GM19351 (cell line): ENCODE measurements around the gene PSMD3.
"Not testable (repeated sequence)": the region's sequence is repeated elsewhere in the genome, so short reads cannot be mapped to it uniquely, and the experiment has no call there.

Experiments used
- ATAC-seq: cut with Tn5 transposase; IDR thresholded peaks from one replicate; pipeline ENCODE4 v1.9.1; 2021; ENCODE audit warnings: mild to moderate bottlenecking, moderate library complexity; ENCODE audit not compliant: unreplicated experiment

The PSMD3 gene

GRCh38 chr17:39995438-39995837, 14.8 kb downstream of the PSMD3 start:
- no peak for ATAC-seq

- ATAC-seq = no peak
Observed at GRCh38 chr17:39996162-39996561, 15.6 kb downstream of the PSMD3 start.

- ATAC-seq = no peak
Observed at GRCh38 chr17:39996800-39997199, 16.2 kb downstream of the PSMD3 start.

GRCh38 chr17:39997543-39997942, 16.9 kb downstream of the PSMD3 start:
- no peak for ATAC-seq

- ATAC-seq = no peak
Observed at GRCh38 chr17:39999067-39999466, 18.5 kb downstream of the PSMD3 start.

GRCh38 chr17:40000161-40000560, 19.6 kb downstream of the PSMD3 start:
- no peak for ATAC-seq

GRCh38 chr17:40001335-40001734, 20.7 kb downstream of the PSMD3 start:
- ATAC-seq = not testable (repeated sequence)

- ATAC-seq = no peak
Observed at GRCh38 chr17:40004072-40004471, 23.5 kb downstream of the PSMD3 start.

GRCh38 chr17:40004712-40005111, 24.1 kb downstream of the PSMD3 start:
- no peak for ATAC-seq

GRCh38 chr17:40005520-40005919, 24.9 kb downstream of the PSMD3 start:
- no peak for ATAC-seq

- ATAC-seq = not testable (repeated sequence)
Observed at GRCh38 chr17:40010946-40011500, 30.4 kb downstream of the PSMD3 start.

- not testable (repeated sequence) for ATAC-seq
Observed at GRCh38 chr17:40012017-40012647, 31.5 kb downstream of the PSMD3 start.

GRCh38 chr17:40014375-40014980, 33.9 kb downstream of the PSMD3 start:
- no peak for ATAC-seq

GRCh38 chr17:40015005-40015997, 34.7 kb downstream of the PSMD3 start, which contains the start of gene CSF3:
CSF3 (plus strand) TSS chr17:40015440; CDS start chr17:40015475, 35 bp downstream.
- ATAC-seq = no peak

GRCh38 chr17:40015998-40016985, 35.7 kb downstream of the PSMD3 start:
- ATAC-seq = no peak

- no peak for ATAC-seq
Observed at GRCh38 chr17:40017422-40018080, 36.9 kb downstream of the PSMD3 start.

- no peak for ATAC-seq
Observed at GRCh38 chr17:40018211-40019121, 37.9 kb downstream of the PSMD3 start.
